DOHH2 (cell line): ENCODE results near the gene CRYGD.

ENCODE experiments used
- H3F3A ChIP-seq: fragments of 200-600 bp; sonication (generic), shearing (Covaris generic); 2 replicates; pipeline ENCODE4 v1.6.0; 2016; ENCODE audit warnings: antibody characterized with exemption, mild to moderate bottlenecking; ENCODE audit not compliant: control insufficient read depth, insufficient read depth
- H3K27ac ChIP-seq: fragments of 200-600 bp; sonication (generic); 2 replicates; pipeline ENCODE4 v1.5.1; 2014; ENCODE audit warnings: low read depth, mild to moderate bottlenecking, low read length, moderate library complexity
- H3K27me3 ChIP-seq: fragments of 200-600 bp; sonication (generic); 2 replicates; pipeline ENCODE4 v1.6.1; 2014; ENCODE audit warnings: mild to moderate bottlenecking, low read length, mixed read lengths; ENCODE audit not compliant: control insufficient read depth
- H3K36me3 ChIP-seq: fragments of 200-600 bp; sonication (generic); 2 replicates; pipeline ENCODE4 v1.6.1; 2014; ENCODE audit warnings: mild to moderate bottlenecking, low read length, moderate library complexity, mixed read lengths; ENCODE audit not compliant: control insufficient read depth
- H3K4me1 ChIP-seq: fragments of 200-600 bp; sonication (generic); 2 replicates; pipeline ENCODE4 v1.6.1; 2014; ENCODE audit warnings: mild to moderate bottlenecking, low read length, mixed read lengths; ENCODE audit not compliant: control insufficient read depth
- H3K4me2 ChIP-seq: fragments of 200-600 bp; sonication (generic); 2 replicates; pipeline ENCODE4 v1.6.0; 2014; ENCODE audit warnings: mild to moderate bottlenecking, low read length, moderate library complexity
- H3K4me3 ChIP-seq: fragments of 200-600 bp; sonication (generic); 2 replicates; pipeline ENCODE4 v1.5.1; 2014; ENCODE audit warnings: mild to moderate bottlenecking, low read length, mixed read lengths
- H3K79me2 ChIP-seq: fragments of 200-600 bp; sonication (generic); 2 replicates; pipeline ENCODE4 v1.6.1; 2014; ENCODE audit warnings: mild to moderate bottlenecking, low read length, mixed read lengths; ENCODE audit not compliant: control insufficient read depth
- H3K9me2 ChIP-seq: fragments of 200-600 bp; sonication (generic); replicated peaks from 2 replicates; pipeline ENCODE4 v1.6.1; 2014; ENCODE audit warnings: mild to moderate bottlenecking, low read length, mixed read lengths; ENCODE audit not compliant: control insufficient read depth
- H3K9me3 ChIP-seq: fragments of 200-600 bp; sonication (generic); 2 replicates; pipeline ENCODE4 v1.6.1; 2014; ENCODE audit warnings: antibody characterized with exemption, low read length, mixed read lengths; ENCODE audit not compliant: control insufficient read depth, insufficient read depth
- H4K20me1 ChIP-seq: fragments of 200-600 bp; sonication (generic); 2 replicates; pipeline ENCODE4 v1.6.0; 2014; ENCODE audit warnings: low read depth, mild to moderate bottlenecking, antibody characterized with exemption, low read length, moderate library complexity; ENCODE audit not compliant: control insufficient read depth, insufficient read depth
- EZH2phosphoT487 ChIP-seq: fragments of 200-600 bp; sonication (generic); IDR thresholded peaks from 2 replicates; pipeline ENCODE4 v1.6.1; 2017; ENCODE audit warnings: borderline replicate concordance, mild to moderate bottlenecking, antibody characterized with exemption, low read length, moderate library complexity, mixed read lengths
- TF ChIP-seq, protein P1 (sequence below): fragments of 200-600 bp; sonication (generic); IDR thresholded peaks from one replicate; pipeline ENCODE4 v1.5.1; 2014; ENCODE audit warnings: antibody characterized with exemption, mild to moderate bottlenecking, low read depth, low read length; ENCODE audit not compliant: poor library complexity, severe bottlenecking

CRYGD gene

GRCh38 chr2:208146006-208146405 lies 21.7 kb upstream of the CRYGD start, which contains the start of gene CRYGB:
CRYGB (minus strand) TSS chr2:208146158; CDS start chr2:208146120, 38 bp downstream.
- H3K79me2 ChIP-seq = no peaks in the 10 kb centered on the region
- H3K4me2 ChIP-seq = no peak within 1 kb of the TSS
- no peaks in the 10 kb centered on the region for H3F3A ChIP-seq
- H4K20me1 ChIP-seq = no peaks in the 10 kb centered on the region; the same call in 1 of the 2 replicates
- H3K9me2 ChIP-seq = no peaks in the 10 kb centered on the region
- H3K36me3 ChIP-seq = no peaks in the 10 kb centered on the region
- no peak within 1 kb of the TSS for H3K27ac ChIP-seq
- H3K4me3 ChIP-seq = no peak within 1 kb of the TSS
- H3K9me3 ChIP-seq = no peaks in the 10 kb centered on the region
- H3K4me1 ChIP-seq = no peaks in the 10 kb centered on the region
- no peaks in the 10 kb centered on the region for H3K27me3 ChIP-seq
- TF ChIP-seq, protein P1, sequence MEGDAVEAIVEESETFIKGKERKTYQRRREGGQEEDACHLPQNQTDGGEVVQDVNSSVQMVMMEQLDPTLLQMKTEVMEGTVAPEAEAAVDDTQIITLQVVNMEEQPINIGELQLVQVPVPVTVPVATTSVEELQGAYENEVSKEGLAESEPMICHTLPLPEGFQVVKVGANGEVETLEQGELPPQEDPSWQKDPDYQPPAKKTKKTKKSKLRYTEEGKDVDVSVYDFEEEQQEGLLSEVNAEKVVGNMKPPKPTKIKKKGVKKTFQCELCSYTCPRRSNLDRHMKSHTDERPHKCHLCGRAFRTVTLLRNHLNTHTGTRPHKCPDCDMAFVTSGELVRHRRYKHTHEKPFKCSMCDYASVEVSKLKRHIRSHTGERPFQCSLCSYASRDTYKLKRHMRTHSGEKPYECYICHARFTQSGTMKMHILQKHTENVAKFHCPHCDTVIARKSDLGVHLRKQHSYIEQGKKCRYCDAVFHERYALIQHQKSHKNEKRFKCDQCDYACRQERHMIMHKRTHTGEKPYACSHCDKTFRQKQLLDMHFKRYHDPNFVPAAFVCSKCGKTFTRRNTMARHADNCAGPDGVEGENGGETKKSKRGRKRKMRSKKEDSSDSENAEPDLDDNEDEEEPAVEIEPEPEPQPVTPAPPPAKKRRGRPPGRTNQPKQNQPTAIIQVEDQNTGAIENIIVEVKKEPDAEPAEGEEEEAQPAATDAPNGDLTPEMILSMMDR = no peak
- TF ChIP-seq EZH2phosphoT487 = no peak

- no peaks in the 10 kb centered on the region for H3K79me2 ChIP-seq
- H3K27me3 ChIP-seq = no peaks in the 10 kb centered on the region
- H3K36me3 ChIP-seq = no peaks in the 10 kb centered on the region
- no peak for TF ChIP-seq EZH2phosphoT487
- TF ChIP-seq, protein P1 = no peak
- no peaks in the 10 kb centered on the region for H3K4me1 ChIP-seq
- no peaks in the 10 kb centered on the region; the same call in 1 of the 2 replicates for H4K20me1 ChIP-seq
- no peak overlapping the region for H3K4me2 ChIP-seq
- no peak overlapping the region for H3K27ac ChIP-seq
- no peaks in the 10 kb centered on the region for H3K9me2 ChIP-seq
- H3K9me3 ChIP-seq = no peaks in the 10 kb centered on the region
- no peak overlapping the region for H3K4me3 ChIP-seq
- H3F3A ChIP-seq = no peaks in the 10 kb centered on the region
Measured at GRCh38 chr2:208142925-208143799, 18.8 kb upstream of the CRYGD start.

GRCh38 chr2:208142240-208142924 lies 18.1 kb upstream of the CRYGD start:
- Histone ChIP-seq H3K4me3 (no peak overlapping the region), H3K36me3 (no peaks in the 10 kb centered on the region), H3F3A (no peaks in the 10 kb centered on the region), H3K27ac (no peak overlapping the region), H3K27me3 (no peaks in the 10 kb centered on the region), H3K4me2 (no peak overlapping the region), H3K4me1 (no peaks in the 10 kb centered on the region), H4K20me1 (no peaks in the 10 kb centered on the region), H3K79me2 (no peaks in the 10 kb centered on the region), H3K9me3 (no peaks in the 10 kb centered on the region), H3K9me2 (no peaks in the 10 kb centered on the region)
- TF ChIP-seq, protein P1 = no peak
- TF ChIP-seq EZH2phosphoT487 = no peak
